Mucosa of descending colon (tissue), 3 donors: ENCODE results near the gene CIROP. TPM values are rescaled to one million over a fixed set of nuclear protein-coding genes. Genes with fewer than 3 reads are reported as not detected.
A peak's percentile ranks its signal among the peaks of the same experiment; 100 is the strongest.

Source experiments
- ATAC-seq: fragments of 200-7000 bp; cut with Tn5 transposase; one replicate; pipeline ENCODE4 v1.9.1; 2020; ENCODE audit warnings: mild to moderate bottlenecking, moderate library complexity
- DNase-seq, 3 donors: peaks; one replicate each; pipeline ENCODE4 v3.0.0-alpha.2; 2020
- H3K36me3 ChIP-seq: fragments of 200-600 bp; one replicate; pipeline ENCODE4 v1.8.0; 2021; ENCODE audit warnings: low read depth, mild to moderate bottlenecking
- H3K4me1 ChIP-seq: fragments of 200-600 bp; one replicate; pipeline ENCODE4 v1.8.0; 2021; ENCODE audit warnings: low read depth, mild to moderate bottlenecking
- H3K4me3 ChIP-seq: fragments of 200-600 bp; one replicate; pipeline ENCODE4 v1.8.0; 2021; ENCODE audit warnings: mild to moderate bottlenecking
- H3K9me3 ChIP-seq: fragments of 200-600 bp; one replicate; pipeline ENCODE4 v1.8.0; 2021; ENCODE audit warnings: mild to moderate bottlenecking
- CTCF ChIP-seq: fragments of 200-600 bp; IDR thresholded peaks from one replicate; pipeline ENCODE4 v1.8.0; 2022; ENCODE audit warnings: antibody characterized with exemption, mild to moderate bottlenecking
- intact Hi-C, 2 donors: fragments of 100-400 bp; cut with DNase I in 1 of 2; cut with micrococcal nuclease in 1 of 2; formaldehyde crosslinking; loops; one replicate each; pipeline versions ENCODE4 v1.11.0 to v1.11.1; 2022; cut with DNase I, micrococcal nuclease
- total RNA-seq, 3 donors: library from RNA; stranded (reverse); fragmentation: NEBNext Ultra II Directional in 2 of 3; extraction: Animal tissue kit (Norgen Biotek cat#: 25700) in 2 of 3; gene quantifications; one replicate each; pipeline versions ENCODE4 v1.2.1 to v1.2.4, GENCODE V29; 2021 to 2023
- donor health status: DM: no; HTN: no; CAD: no; lungs with moderate emphysema.
- donor health status: DM: no; HTN: no; CAD: no.
- donor health status: DM: no; HTN: yes; CAD: no.

The CIROP gene
- total RNA-seq, 3 donors from 2014 or later, result 0.13 TPM; not detected in 2

GRCh38 chr14:23094666-23095195, 10.1 kb downstream of the CIROP start, which contains the start of gene ACIN1:
ACIN1 (minus strand) TSS chr14:23095136; CDS start chr14:23095112, 24 bp downstream.
- peaks cover 6% of the 10 kb centered on the region for H3K36me3 ChIP-seq
- peak within 1 kb of the TSS; percentile 88 for H3K4me3 ChIP-seq
- H3K9me3 ChIP-seq, result no peaks in the 10 kb centered on the region
- H3K4me1 ChIP-seq, result peaks cover 30% of the 10 kb centered on the region
- intact Hi-C loops, result loop anchor here in 1 of 2 donors (10.0 kb wide), 1 partner anchor 190 kb away; the partner anchor contains the start of gene HOMEZ
- DNase-seq (peak; percentile 79 to 99 (median 99)), ATAC-seq (peak; percentile 63)
- no peak for TF ChIP-seq CTCF

GRCh38 chr14:23093991-23094665, 10.7 kb downstream of the CIROP start:
- no peak for TF ChIP-seq CTCF
- Histone ChIP-seq H3K36me3 (peaks cover 6% of the 10 kb centered on the region), H3K4me3 (peak overlapping the region; percentile 88), H3K4me1 (peaks cover 30% of the 10 kb centered on the region), H3K9me3 (no peaks in the 10 kb centered on the region)
- no peak for ATAC-seq
- DNase-seq, result no peak
- intact Hi-C loops, result loop anchor here in 1 of 2 donors (10.0 kb wide), 1 partner anchor 191 kb away; the partner anchor contains the start of gene HOMEZ

- TF ChIP-seq CTCF, result no peak
- H3K36me3 ChIP-seq, result peaks cover 11% of the 10 kb centered on the region
- H3K4me1 ChIP-seq, result peaks cover 30% of the 10 kb centered on the region
- no peaks in the 10 kb centered on the region for H3K9me3 ChIP-seq
- DNase-seq (no peak), ATAC-seq (no peak)
- intact Hi-C loops, result loop anchor here in 1 of 2 donors (10.0 kb wide), 1 partner anchor 191 kb away; the partner anchor contains the start of gene HOMEZ
- H3K4me3 ChIP-seq, result no peak overlapping the region
Measured at GRCh38 chr14:23093526-23093925, 11.3 kb downstream of the CIROP start.

DNA sequence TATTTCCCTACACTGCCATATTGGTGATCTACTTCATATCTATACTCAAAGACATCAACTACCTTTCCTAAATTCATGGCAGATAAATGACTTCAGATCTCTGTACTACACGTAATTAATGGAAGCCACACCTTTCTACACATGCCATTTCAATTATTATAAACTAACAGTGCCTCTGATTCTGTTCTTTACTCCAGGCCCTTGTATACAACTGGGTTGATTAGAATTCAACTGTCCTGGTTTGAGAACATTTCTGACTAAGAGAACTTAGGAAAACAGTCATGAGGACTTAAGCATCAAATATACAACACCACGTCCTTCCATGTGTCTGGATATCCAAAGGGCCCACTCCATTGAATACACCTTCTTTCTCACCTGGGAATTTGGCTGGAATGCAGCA, 11.7 kb downstream of the CIROP start:
- Histone ChIP-seq H3K4me1 (peaks cover 30% of the 10 kb centered on the region), H3K36me3 (peaks cover 12% of the 10 kb centered on the region), H3K9me3 (no peaks in the 10 kb centered on the region), H3K4me3 (no peak overlapping the region)
- ATAC-seq (no peak), DNase-seq (no peak)
- TF ChIP-seq CTCF, result no peak
- intact Hi-C loops, result loop anchor here in 1 of 2 donors (10.0 kb wide), 1 partner anchor 192 kb away; the partner anchor contains the start of gene HOMEZ

DNA sequence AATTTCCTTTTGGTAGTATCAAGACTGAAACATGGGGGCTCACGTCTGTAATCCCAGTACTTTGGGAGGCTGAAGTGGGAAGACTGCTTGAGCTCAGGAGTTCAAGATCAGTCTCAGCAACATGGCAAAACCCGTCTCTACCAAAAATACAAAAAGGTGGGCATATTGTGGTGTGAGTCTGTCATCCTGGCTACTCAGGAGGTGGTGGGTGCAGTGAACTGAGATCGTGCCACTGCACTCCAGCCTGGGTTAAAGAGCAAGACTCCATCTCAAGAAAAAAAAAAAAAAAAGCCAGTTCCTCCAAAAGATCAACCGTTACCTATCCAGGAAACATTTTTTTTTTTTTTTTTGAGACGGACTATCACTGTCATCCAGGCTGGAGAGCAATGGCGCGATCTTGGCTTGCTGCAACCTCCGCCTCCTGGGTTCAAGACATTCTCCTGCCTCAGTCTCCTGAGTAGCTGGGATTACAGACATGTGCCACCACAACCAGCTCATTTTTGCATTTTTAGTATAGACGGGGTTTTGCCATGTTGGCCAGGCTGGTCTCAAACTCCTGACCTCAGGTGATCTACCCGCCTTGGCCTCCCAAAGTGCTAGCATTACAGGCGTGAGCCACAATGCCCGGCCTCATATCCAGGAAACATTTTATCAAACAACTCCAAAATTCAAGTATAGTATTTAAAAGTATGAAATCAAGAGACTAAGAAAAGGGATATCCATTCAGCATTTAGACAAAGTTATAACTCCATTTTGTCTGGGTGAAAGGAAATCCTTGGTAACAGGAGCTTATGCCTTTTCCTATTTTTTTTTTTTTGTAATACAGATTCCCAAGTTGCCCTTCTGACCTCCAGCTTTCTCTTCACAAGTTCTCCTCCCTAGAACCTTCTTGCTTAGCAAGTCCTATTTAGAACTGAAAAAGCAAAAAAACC, 13.2 kb downstream of the CIROP start:
- intact Hi-C loops, result loop anchor here in 1 of 2 donors (10.0 kb wide), 1 partner anchor 193 kb away; the partner anchor contains the start of gene HOMEZ
- no peak for ATAC-seq
- DNase-seq, result no peak
- H3K9me3 ChIP-seq, result no peaks in the 10 kb centered on the region
- no peak for TF ChIP-seq CTCF
- H3K36me3 ChIP-seq, result peaks cover 12% of the 10 kb centered on the region
- no peak overlapping the region for H3K4me3 ChIP-seq
- H3K4me1 ChIP-seq, result peaks cover 18% of the 10 kb centered on the region
